ENCODE measurements around the gene HOXA3. TPM values are rescaled to one million over a fixed set of nuclear protein-coding genes. Genes with fewer than 3 reads are reported as not detected.

Gene HOXA3
- total and polyA plus RNA-seq, 2 of the 8 experiments (the other 6 are each of a cell fraction or from before 2014, with no cell fraction given) = not detected

GRCh38 chr7:27196287-27196767, 43.9 kb upstream of the HOXA3 start (continued):
- TF ChIP-seq, protein P1, sequence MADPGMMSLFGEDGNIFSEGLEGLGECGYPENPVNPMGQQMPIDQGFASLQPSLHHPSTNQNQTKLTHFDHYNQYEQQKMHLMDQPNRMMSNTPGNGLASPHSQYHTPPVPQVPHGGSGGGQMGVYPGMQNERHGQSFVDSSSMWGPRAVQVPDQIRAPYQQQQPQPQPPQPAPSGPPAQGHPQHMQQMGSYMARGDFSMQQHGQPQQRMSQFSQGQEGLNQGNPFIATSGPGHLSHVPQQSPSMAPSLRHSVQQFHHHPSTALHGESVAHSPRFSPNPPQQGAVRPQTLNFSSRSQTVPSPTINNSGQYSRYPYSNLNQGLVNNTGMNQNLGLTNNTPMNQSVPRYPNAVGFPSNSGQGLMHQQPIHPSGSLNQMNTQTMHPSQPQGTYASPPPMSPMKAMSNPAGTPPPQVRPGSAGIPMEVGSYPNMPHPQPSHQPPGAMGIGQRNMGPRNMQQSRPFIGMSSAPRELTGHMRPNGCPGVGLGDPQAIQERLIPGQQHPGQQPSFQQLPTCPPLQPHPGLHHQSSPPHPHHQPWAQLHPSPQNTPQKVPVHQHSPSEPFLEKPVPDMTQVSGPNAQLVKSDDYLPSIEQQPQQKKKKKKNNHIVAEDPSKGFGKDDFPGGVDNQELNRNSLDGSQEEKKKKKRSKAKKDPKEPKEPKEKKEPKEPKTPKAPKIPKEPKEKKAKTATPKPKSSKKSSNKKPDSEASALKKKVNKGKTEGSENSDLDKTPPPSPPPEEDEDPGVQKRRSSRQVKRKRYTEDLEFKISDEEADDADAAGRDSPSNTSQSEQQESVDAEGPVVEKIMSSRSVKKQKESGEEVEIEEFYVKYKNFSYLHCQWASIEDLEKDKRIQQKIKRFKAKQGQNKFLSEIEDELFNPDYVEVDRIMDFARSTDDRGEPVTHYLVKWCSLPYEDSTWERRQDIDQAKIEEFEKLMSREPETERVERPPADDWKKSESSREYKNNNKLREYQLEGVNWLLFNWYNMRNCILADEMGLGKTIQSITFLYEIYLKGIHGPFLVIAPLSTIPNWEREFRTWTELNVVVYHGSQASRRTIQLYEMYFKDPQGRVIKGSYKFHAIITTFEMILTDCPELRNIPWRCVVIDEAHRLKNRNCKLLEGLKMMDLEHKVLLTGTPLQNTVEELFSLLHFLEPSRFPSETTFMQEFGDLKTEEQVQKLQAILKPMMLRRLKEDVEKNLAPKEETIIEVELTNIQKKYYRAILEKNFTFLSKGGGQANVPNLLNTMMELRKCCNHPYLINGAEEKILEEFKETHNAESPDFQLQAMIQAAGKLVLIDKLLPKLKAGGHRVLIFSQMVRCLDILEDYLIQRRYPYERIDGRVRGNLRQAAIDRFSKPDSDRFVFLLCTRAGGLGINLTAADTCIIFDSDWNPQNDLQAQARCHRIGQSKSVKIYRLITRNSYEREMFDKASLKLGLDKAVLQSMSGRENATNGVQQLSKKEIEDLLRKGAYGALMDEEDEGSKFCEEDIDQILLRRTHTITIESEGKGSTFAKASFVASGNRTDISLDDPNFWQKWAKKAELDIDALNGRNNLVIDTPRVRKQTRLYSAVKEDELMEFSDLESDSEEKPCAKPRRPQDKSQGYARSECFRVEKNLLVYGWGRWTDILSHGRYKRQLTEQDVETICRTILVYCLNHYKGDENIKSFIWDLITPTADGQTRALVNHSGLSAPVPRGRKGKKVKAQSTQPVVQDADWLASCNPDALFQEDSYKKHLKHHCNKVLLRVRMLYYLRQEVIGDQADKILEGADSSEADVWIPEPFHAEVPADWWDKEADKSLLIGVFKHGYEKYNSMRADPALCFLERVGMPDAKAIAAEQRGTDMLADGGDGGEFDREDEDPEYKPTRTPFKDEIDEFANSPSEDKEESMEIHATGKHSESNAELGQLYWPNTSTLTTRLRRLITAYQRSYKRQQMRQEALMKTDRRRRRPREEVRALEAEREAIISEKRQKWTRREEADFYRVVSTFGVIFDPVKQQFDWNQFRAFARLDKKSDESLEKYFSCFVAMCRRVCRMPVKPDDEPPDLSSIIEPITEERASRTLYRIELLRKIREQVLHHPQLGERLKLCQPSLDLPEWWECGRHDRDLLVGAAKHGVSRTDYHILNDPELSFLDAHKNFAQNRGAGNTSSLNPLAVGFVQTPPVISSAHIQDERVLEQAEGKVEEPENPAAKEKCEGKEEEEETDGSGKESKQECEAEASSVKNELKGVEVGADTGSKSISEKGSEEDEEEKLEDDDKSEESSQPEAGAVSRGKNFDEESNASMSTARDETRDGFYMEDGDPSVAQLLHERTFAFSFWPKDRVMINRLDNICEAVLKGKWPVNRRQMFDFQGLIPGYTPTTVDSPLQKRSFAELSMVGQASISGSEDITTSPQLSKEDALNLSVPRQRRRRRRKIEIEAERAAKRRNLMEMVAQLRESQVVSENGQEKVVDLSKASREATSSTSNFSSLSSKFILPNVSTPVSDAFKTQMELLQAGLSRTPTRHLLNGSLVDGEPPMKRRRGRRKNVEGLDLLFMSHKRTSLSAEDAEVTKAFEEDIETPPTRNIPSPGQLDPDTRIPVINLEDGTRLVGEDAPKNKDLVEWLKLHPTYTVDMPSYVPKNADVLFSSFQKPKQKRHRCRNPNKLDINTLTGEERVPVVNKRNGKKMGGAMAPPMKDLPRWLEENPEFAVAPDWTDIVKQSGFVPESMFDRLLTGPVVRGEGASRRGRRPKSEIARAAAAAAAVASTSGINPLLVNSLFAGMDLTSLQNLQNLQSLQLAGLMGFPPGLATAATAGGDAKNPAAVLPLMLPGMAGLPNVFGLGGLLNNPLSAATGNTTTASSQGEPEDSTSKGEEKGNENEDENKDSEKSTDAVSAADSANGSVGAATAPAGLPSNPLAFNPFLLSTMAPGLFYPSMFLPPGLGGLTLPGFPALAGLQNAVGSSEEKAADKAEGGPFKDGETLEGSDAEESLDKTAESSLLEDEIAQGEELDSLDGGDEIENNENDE (IDR thresholded peaks at IDR 0.05; ENCODE audit: insufficient replicate concordance, low read length) = no peak
